Activated T-helper 1 cell treated with Interleukin-2 at 50 U/mL for 16 hours (primary cell): ENCODE data around the gene HPCAL1.

Experiments
- DNase-seq: peaks from one replicate; pipeline ENCODE4 v3.0.0-alpha.2; 2020; ENCODE audit warnings: low read depth

HPCAL1 gene

DNA sequence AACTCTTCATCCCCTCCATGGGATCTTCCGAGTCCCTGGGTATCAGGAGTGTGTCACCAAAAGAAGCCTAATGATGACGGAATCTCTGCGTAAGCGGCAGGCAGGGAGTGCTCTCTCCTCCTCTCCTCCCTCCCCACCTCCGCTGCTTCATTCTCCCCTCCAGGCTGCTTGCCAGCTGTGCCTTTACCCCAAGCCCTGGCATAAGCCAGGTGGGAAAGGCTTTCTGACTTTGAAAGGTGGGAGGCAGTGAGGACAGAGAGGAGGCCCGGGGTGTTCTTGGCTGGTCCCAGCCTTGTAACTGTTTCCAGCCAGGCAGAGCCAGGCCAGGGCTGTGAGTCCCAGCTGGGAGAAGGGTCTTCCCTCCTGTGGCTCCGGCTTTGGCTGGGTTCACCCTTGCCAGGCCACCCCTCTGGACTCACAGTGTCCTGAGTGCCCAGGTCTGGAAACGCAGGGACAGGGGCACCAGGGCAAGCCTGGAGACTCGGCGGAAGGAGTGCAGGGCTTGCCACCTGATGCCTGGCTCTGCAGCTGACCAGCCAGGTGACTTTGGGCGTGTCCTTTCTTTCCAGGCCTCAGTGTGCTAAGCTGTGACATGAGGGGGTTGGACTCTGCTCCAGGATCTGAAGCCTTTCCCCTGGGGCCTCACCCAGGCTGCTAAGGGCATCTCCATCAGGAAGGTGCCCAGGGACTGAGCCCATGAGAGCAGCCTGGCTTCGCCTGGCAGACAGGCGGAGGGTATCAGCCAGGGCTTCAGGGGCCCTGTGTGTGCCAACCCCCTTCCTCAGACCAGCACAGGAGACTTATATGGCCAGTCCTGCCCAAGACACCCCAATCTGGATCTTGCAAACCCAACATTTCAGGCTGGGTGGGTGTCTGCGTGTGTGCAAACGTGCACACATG is 32.7 kb upstream of the HPCAL1 start:
- DNase-seq = no peak

DNA sequence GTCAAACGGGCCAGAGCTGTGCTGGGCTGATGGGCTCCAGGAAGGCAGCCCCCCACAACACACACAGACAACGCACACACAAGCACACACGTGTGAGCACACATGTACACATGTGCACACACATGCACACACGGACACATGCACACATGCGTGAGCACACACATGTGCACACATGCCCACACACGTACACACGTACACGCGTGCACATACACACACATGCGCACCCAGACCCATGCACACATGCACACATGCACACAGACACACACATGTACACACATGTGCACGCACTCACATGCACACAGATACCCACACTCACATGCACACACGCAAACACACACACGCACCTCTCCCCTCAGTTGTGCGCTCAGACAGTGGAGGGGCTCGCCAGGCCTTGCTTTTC is 31.2 kb upstream of the HPCAL1 start:
- no peak for DNase-seq

DNA sequence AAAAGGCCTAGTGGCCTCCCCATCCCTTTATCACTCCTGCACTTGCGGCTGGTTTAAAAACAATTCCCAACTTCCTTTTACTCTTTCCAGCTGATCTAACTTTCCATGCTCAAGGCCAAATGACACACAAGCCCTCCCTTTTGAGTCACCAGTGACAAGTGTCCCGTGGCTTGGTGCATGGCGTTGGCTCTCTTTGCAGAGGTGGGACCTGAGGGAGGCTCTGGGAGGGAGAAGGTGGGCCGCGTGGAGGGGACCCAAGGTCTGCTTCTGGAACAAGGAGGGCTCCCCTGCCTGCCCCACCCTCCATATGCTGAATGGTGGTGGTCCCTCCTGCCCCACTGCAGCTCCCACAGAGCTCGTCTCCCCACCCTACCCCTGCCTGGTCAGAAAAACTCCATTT is 30.8 kb upstream of the HPCAL1 start:
- DNase-seq = no peak

DNA sequence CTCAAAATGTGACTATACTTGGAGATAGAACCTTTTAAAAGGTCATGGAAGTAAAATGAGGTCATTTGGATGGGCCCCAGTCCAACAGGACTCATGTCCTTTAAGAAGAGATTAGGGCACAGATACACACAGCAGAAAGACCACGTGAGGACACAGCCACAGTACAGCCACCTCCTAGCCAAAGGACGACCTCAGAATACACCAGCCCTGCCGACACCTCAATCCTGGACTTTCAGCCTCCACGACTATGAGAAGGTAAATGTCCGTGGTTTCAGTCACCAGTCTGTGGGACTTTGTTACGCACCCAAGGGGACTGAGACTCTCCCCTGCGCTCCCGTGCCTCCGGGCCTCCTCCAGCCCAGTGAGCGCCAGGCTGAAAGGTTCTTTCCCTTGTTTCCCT is 30.2 kb upstream of the HPCAL1 start:
- DNase-seq = no peak

GRCh38 chr2:10273215-10274175 is 29.2 kb upstream of the HPCAL1 start:
- DNase-seq = no peak

DNA sequence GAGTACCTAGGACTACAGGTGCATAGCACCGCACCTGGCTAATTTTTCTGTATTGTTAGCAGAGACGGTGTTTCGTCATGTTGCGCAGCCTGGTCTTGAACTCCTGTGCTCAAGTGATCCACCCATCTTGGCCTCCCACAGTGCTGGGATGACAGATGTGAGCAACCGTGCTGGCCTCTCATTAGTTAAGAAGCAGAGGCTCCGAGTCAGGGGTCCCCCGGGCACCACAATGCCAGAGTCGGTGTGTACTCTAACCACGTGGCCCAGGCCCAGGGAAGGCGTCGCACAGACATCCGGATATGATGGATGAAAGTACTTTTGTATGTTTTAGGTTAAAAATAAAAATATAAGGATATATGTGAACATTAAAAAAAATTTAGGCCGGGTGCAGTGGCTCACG is 28.3 kb upstream of the HPCAL1 start:
- no peak for DNase-seq

DNA sequence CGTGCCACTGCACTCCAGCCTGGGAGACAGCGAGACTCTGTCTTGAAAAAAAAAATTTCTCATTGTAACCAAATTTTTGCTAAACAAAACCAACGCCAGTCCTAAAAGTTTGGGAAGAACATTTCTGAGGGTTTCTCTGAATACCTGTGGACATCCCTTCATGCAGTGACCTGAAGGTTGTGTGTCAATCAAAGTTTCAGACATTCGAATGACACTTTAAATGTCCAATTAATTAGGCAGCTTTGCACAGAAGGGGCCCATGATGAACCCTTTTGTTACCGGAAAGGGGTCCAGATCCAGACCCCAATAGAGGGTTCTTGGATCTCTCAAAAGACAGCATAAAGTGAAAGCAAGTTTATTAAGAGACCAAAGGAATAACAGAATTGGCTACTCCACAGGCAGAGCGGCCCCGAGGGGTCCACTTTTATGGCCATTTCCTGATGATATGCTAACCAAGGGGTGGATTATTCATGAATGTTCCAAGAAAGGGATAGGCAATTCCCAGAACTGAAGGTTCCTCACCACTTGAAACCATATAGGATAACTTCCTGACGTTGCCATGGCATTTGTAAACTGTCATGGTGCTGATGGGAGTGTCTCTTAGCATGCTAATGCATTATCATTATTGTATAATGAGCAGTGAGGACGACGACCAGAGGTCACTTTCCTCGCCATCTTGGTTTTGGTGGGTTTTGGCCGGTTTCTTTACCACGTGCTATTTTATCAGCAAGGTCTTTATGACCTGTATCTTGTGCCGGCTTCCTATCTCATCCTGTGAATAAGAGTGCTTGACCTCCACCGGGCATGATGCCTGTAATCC is 27.5 kb upstream of the HPCAL1 start:
- DNase-seq = no peak

DNA sequence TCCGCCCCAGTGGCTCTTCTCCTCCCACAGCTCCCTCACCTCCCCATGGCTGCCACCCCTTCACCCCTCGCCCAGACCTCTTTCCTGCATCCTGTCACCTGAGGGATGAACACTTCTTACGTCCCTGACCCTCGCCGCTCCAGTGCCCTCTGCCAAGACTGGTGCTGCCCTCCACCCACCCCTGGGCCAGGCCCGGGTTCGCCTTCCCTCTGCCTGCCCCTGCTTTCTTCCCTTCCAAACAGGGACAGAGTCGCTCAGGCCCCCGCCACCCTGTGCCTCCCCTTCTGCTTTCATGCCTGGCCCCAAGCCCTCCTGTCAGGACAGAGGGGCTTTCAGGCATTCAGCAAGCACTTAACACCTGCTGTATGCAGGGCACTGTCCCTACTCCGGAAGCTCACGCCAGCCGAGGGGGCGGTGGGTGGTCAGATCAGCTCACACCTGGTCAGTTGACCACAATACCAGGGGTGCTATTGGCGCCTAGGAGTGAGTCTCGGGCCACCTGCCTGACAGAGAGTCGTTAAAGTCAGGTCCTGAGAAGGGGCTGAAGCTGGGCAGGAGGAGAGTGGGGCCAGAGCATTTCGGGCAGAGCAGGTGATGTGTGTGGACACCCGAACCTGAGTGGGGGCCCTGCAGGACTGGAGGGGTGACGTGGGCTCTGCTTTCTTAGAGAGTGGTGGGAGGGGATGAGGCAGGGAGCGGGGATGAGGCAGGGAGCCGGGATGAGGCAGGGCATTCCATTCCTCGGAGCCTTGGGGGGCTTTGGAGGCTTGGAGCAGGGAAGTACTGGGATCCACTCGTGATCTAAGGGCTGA is 26.0 kb upstream of the HPCAL1 start:
- DNase-seq = no peak

DNA sequence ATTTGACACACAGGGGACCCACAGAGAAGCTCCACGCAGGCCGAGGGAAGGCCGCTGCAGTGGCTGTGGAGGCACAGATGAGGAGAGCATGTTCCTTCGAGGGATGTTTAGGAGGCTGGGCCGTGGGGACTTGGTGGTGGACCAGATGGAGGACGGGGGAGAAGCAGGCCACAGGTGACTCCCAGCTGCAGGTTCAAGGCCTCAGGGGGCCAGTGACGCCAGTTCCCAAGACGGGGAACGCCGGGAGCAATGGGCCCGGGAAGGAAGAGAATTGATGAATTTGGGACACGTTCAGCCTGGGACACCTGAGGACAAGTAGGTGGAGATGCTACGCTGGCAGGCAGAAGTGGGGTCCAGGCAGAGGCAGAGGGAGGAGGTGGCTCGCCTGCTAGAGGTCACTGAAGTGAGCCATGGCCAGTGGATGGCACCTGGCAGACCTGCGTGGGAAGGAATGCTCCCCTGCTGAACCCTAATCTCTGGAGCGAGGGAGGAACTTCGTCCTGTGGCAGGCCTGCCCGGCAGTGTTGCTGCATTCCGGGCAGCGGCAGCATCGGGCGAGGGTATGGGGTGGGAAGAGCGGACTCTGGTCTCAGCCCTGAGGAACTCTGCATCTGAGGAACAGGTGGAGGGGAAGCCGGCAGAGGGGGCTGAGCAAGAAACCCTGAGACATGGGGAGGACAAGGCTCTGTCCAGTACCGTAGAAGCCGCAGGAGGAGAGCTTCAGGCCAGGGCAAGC is 25.2 kb upstream of the HPCAL1 start:
- DNase-seq = no peak

DNA sequence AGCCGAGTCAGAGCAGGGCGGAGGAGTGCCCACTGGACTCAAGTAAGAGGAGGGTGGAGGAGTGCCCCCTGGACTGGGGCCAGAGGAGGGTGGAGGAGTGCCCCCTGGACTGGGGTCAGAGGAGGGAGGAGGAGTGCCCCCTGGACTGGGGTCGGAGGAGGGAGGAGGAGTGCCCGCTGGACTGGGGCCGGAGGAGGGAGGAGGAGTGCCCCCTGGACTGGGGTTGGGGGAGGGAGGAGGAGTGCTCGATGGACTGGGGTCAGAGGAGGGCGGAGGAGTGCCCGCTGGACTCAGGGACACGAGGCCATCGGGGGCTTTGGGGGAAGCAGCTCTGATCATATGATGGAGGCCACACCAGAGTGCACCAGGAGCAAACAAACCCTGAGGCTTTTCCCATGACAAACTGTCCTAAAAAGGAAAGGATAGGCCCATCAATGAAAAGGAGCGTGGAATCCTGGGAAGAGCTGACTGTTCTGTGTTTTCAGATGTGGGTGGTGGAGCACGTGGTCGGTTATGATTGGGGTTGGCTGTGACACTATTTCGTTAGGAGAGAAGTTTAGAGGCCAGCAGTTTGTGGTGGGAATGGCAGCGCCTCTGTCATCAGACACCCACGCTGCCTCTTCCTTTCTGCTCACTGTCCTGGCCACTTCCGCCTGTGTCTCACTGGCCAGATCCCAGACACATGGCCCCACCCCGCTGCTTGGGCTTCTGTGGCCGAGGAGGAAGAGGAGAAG is 24.5 kb upstream of the HPCAL1 start:
- DNase-seq = no peak

DNA sequence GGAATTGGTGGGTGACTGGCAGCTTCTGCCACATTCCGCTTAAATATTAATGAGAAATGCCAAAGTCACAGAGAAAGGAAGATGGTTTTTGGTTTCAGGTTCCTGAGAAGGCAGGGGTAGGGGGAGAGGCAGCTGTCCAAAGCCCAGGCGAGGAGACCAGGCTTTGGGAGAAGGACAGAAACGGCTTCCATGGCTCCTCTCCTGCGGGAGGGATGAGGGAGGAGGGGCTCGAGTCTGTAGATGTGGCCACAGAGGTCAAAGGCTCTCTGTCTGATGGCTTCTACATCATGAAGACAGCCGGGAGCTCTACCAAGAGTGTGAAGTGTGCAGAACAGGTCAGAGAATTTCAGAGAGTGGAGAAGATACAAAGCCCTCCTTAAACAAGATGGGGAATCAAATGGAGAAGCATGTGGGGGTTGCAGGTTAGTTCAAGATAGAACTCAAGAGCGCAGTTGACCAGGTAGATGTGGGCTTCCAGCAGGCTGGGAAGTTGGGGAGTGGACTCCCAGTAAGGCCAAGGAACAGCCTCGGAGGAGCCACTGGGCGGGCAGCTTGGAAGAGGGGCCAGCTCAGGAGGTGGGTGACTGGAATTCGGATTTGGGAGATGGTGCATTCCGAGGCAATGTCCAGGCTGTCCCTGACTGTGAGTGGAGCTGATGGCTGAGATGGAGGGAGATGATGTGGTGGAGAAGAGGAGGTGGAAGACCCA is 23.8 kb upstream of the HPCAL1 start:
- DNase-seq = no peak

DNA sequence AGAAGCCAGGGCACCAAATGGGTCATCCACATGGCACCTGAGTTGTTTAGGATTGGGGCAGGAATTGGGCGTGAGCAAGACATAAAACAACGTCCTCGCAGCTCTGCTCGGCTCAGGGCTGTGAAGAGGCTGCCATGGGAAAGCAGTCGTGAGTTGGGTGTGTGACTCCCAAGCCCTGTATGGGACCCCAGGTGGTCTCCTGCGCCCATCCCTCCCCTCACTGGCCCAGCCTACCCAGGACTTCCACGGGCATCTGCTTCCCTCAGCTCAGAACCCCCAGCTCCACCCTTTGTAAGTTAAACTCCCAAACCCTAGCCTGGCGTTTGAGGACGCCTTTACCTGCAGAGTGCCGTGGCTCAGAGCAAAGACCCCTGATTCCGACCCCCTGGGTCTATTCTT is 23.2 kb upstream of the HPCAL1 start:
- DNase-seq = no peak

DNA sequence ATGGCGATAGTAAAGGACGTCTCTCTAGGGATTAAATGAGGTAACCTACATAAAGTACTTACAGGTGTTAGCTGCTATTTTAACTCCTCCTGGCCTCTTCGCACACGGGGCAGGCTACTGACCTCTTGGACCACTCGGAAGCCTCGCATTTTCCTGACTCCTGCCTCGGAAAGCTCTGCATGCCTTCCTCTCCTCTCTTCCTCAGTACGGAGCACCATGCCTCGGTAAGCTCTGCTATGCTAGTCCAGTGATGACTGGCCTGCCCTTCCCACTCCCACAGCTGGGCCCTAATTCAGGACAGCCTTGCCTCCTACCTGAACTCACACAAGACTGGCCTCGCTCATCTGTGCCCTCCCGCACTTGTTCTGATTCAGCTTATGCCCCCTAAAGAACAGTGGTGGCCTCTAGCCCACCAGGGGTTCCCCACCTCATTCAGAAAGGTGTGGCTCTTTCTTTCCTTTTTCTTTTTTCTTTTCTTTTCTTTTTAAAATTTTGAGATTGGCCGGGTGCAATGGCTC is 22.7 kb upstream of the HPCAL1 start:
- no peak for DNase-seq

GRCh38 chr2:10281891-10282290 is 20.8 kb upstream of the HPCAL1 start:
- DNase-seq = no peak

DNA sequence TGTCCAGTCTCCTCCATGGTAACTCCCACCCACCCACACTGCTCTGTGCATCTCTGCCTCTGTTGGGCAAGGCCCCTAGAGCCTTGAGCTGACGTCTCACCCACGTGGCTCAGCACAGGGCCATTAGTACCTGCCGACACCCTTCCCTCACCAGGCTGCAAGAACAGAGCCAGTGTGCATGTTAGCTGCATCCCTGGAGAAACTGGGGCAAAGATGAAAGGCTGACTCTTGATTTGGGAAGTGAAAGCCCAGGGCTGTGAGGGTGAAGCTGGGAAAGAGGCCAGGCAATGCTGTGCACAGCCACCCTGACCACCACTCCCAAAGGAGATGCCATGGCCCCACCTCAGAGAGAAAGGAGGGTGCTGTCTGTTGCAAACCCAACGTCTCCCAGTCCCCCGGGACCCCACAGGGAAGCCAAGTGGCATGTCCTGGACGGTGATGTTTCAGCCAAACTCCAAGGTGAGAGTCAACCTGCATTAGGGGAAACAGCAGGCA is 20.0 kb upstream of the HPCAL1 start:
- DNase-seq = no peak

- DNase-seq = no peak
Observed at GRCh38 chr2:10283106-10284062, 19.3 kb upstream of the HPCAL1 start.

GRCh38 chr2:10284108-10284870 is 18.4 kb upstream of the HPCAL1 start:
- DNase-seq = no peak
